Left lung (tissue), 10 donors: Measurements from ENCODE around the gene TRAPPC2L. TPM values are rescaled to one million over a fixed set of nuclear protein-coding genes. Genes with fewer than 3 reads are reported as not detected.

Source experiments
- ATAC-seq: fragments of 200-7000 bp; cut with Tn5 transposase; one replicate; pipeline ENCODE4 v1.9.1; 2020; ENCODE audit warnings: moderate library complexity
- DNase-seq, 4 donors: peaks; one replicate each; pipeline ENCODE4 v3.0.0-alpha.2; 2013 to 2020
- H3K27ac ChIP-seq, 2 donors: fragments of 200-600 bp; sonication (generic) in 1 of 2; one replicate each; pipeline versions ENCODE4 v1.5.0 to v1.8.0; 2020 to 2021
- H3K27me3 ChIP-seq, 2 donors: fragments of 200-600 bp; sonication (generic) in 1 of 2; one replicate each; pipeline versions ENCODE4 v1.5.0 to v1.8.0; 2020 to 2021
- H3K36me3 ChIP-seq, 2 donors: fragments of 200-600 bp; sonication (generic) in 1 of 2; one replicate each; pipeline versions ENCODE4 v1.5.0 to v1.8.0; 2020 to 2021
- H3K4me1 ChIP-seq, 2 donors: fragments of 200-600 bp; one replicate each; pipeline ENCODE4 v1.8.0; 2021
- H3K4me3 ChIP-seq, 2 donors: fragments of 200-600 bp; sonication (generic) in 1 of 2; one replicate each; pipeline versions ENCODE4 v1.5.0 to v1.8.0; 2020 to 2021; ENCODE audit warnings: mild to moderate bottlenecking in 1 of 2
- H3K9me3 ChIP-seq, 2 donors: fragments of 200-600 bp; sonication (generic) in 1 of 2; one replicate each; pipeline versions ENCODE4 v1.5.0 to v1.8.0; 2020 to 2021
- CTCF ChIP-seq, 2 donors: fragments of 200-600 bp; sonication (generic) in 1 of 2; IDR thresholded peaks; one replicate each; pipeline versions ENCODE4 v1.5.0 to v1.8.0; 2021; ENCODE audit warnings: antibody characterized with exemption in 2 of 2
- intact Hi-C, 2 donors: fragments of 100-400 bp; cut with DNase I; formaldehyde crosslinking; loops; one replicate each; pipeline versions ENCODE4 v1.11.2 to v1.14.2; 2022
- polyA plus RNA-seq, 6 donors: library from polyadenylated mRNA; unstranded; fragments of 120-200 nt; gene quantifications; one replicate each; pipeline ENCODE4 v1.2.1, GENCODE V29; 2013; ENCODE audit not compliant: insufficient read length in 6 of 6
- total RNA-seq, 2 donors: library from RNA; stranded (reverse); fragmentation: NEBNext Ultra II Directional; extraction: Animal tissue kit (Norgen Biotek cat#: 25700); gene quantifications; one replicate each; pipeline ENCODE4 v1.2.1, GENCODE V29; 2021
- donor health status: DM: no; HTN: yes; CAD: no.
- donor health status: DM: no; HTN: no; CAD: no.

Gene TRAPPC2L
- total and polyA plus RNA-seq, 8 donors, result 47.3 to 74.4 (median 69.4) TPM

- Histone ChIP-seq H3K4me3 (no peak overlapping the region), H3K4me1 (peaks cover 0 to 9% of the 10 kb centered on the region in 2 donors), H3K27me3 (no peaks in the 10 kb centered on the region), H3K9me3 (no peaks in the 10 kb centered on the region), H3K27ac (no peak overlapping the region), H3K36me3 (peaks cover 0 to 53% of the 10 kb centered on the region in 2 donors)
- TF ChIP-seq CTCF (IDR thresholded peaks at IDR 0.05), result no peak
- ATAC-seq (no peak), DNase-seq (no peak)
- intact Hi-C loops, result no loop called here
These were observed 9.3 kb upstream of the TRAPPC2L start for GRCh38 chr16:88847654-88848053.

- H3K27me3 ChIP-seq, result no peaks in the 10 kb centered on the region
- peaks cover 0 to 44% of the 10 kb centered on the region in 2 donors for H3K36me3 ChIP-seq
- peaks cover 4 to 18% of the 10 kb centered on the region in 2 donors for H3K4me1 ChIP-seq
- no peak for TF ChIP-seq CTCF (IDR thresholded peaks at IDR 0.05)
- H3K9me3 ChIP-seq, result no peaks in the 10 kb centered on the region
- no peak for DNase-seq
- no peak overlapping the region for H3K4me3 ChIP-seq
- no peak for ATAC-seq
- H3K27ac ChIP-seq, result no peak overlapping the region
- intact Hi-C loops, result no loop called here
These were observed 8.4 kb upstream of the TRAPPC2L start for GRCh38 chr16:88848557-88848956.

- ATAC-seq (no peak), DNase-seq (no peak)
- Histone ChIP-seq H3K27ac (no peak overlapping the region), H3K4me3 (no peak overlapping the region), H3K4me1 (peaks cover 6 to 39% of the 10 kb centered on the region in 2 donors), H3K9me3 (no peaks in the 10 kb centered on the region), H3K36me3 (peaks cover 0 to 40% of the 10 kb centered on the region in 2 donors), H3K27me3 (no peaks in the 10 kb centered on the region)
- no peak for TF ChIP-seq CTCF (IDR thresholded peaks at IDR 0.05)
- intact Hi-C loops, result no loop called here
These were observed 6.3 kb upstream of the TRAPPC2L start for GRCh38 chr16:88850531-88851199.

GRCh38 chr16:88851616-88852015, 5.3 kb upstream of the TRAPPC2L start:
- Histone ChIP-seq H3K9me3 (no peaks in the 10 kb centered on the region), H3K4me3 (no peak overlapping the region), H3K36me3 (peaks cover 0 to 40% of the 10 kb centered on the region in 2 donors), H3K27ac (no peak overlapping the region), H3K27me3 (no peaks in the 10 kb centered on the region), H3K4me1 (peaks cover 12 to 46% of the 10 kb centered on the region in 2 donors)
- no peak for ATAC-seq
- intact Hi-C loops, result no loop called here
- no peak for TF ChIP-seq CTCF (IDR thresholded peaks at IDR 0.05)
- no peak for DNase-seq

- TF ChIP-seq CTCF (IDR thresholded peaks at IDR 0.05), result no peak
- H3K9me3 ChIP-seq, result no peaks in the 10 kb centered on the region
- peaks cover 0 to 29% of the 10 kb centered on the region in 2 donors for H3K36me3 ChIP-seq
- H3K4me3 ChIP-seq, result no peak overlapping the region
- ATAC-seq (no peak), DNase-seq (peak in 1 of 4 donors; percentile 47)
- no peaks in the 10 kb centered on the region for H3K27me3 ChIP-seq
- H3K27ac ChIP-seq, result peak overlapping the region in 1 of 2 donors; percentile 83
- peaks cover 21 to 57% of the 10 kb centered on the region in 2 donors for H3K4me1 ChIP-seq
- intact Hi-C loops, result no loop called here
These were observed 3.5 kb upstream of the TRAPPC2L start for GRCh38 chr16:88853325-88853941.
